ENCODE results near the gene NCOA1. TPM values are rescaled to one million over a fixed set of nuclear protein-coding genes. Genes with fewer than 3 reads are reported as not detected.
"Not testable (repeated sequence)": the region's sequence is repeated elsewhere in the genome, so short reads cannot be mapped to it uniquely, and the experiment has no call there.

Gene NCOA1
- total RNA-seq, 2 experiments from 2014 or later: 6.1 to 12.1 TPM

DNA sequence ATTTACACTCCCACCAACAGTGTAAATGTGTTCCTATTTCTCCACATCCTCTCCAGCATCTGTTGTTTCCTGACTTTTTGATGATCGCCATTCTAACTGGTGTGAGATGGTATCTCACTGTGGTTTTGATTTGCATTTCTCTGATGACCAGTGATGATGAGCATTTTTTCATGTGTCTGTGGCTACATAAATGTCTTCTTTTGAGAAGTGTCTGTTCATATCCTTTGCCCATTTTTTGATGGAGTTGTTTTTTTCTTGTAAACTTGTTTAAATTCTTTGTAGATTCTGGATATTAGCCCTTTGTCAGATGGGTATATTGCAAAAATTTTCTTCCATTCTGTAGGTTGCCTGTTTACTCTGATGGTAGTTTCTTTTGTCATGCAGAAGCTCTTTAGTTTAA, 41.0 kb downstream of the NCOA1 start:
- H3K9me2 ChIP-seq (ENCODE audit: insufficient read depth, low read length); H3K36me3 ChIP-seq (ENCODE audit: insufficient read depth, low read length); H3K4me3 ChIP-seq (ENCODE audit: low read depth, low read length, poor library complexity, severe bottlenecking); H3K4me2 ChIP-seq (ENCODE audit: low read length); BruUV-seq (replicated peaks); H3K4me1 ChIP-seq (ENCODE audit: insufficient read depth, low read length, poor library complexity, severe bottlenecking); CTCF ChIA-PET (ENCODE audit: unreplicated experiment); DNase-seq (ENCODE audit: low spot score); POLR2A ChIA-PET; H4K20me1 ChIP-seq (ENCODE audit: insufficient read depth, low read length); H3K27ac ChIP-seq (ENCODE audit: low read depth, low read length, poor library complexity, severe bottlenecking); H3K79me2 ChIP-seq (ENCODE audit: insufficient read depth, low read depth, low read length); intact Hi-C loops (cut with micrococcal nuclease; ENCODE audit: unreplicated experiment); H2AFZ ChIP-seq (ENCODE audit: low read length): not testable (repeated sequence)
- H3K9me3 ChIP-seq (ENCODE audit: low read length): peaks cover 21% of the 10 kb centered on the region; the same call in 1 of the 2 replicates

DNA sequence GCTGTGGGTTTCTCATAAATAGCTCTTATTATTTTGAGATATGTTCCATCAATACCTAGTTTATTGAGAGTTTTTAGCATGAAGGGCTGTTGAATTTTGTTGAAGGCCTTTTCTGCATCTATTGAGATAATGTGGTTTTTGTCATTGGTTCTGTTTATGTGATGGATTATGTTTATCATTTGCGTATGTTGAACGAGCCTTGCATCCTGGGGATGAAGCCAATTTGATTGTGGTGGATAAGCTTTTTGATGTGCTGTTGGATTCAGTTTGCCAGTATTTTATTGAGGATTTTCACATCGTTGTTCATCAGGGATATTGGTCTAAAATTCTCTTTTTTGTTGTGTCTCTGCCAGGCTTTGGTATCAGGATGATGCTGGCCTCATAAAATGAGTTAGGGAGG, 42.5 kb downstream of the NCOA1 start:
- POLR2A ChIA-PET; H4K20me1 ChIP-seq (ENCODE audit: insufficient read depth, low read length); H3K27ac ChIP-seq (ENCODE audit: low read depth, low read length, poor library complexity, severe bottlenecking); H3K4me2 ChIP-seq (ENCODE audit: low read length); DNase-seq (ENCODE audit: low spot score); H3K36me3 ChIP-seq (ENCODE audit: insufficient read depth, low read length); CTCF ChIA-PET (ENCODE audit: unreplicated experiment); H2AFZ ChIP-seq (ENCODE audit: low read length); BruUV-seq (replicated peaks); intact Hi-C loops (cut with micrococcal nuclease; ENCODE audit: unreplicated experiment); H3K79me2 ChIP-seq (ENCODE audit: insufficient read depth, low read depth, low read length); H3K9me2 ChIP-seq (ENCODE audit: insufficient read depth, low read length); H3K4me3 ChIP-seq (ENCODE audit: low read depth, low read length, poor library complexity, severe bottlenecking); H3K4me1 ChIP-seq (ENCODE audit: insufficient read depth, low read length, poor library complexity, severe bottlenecking): not testable (repeated sequence)
- H3K9me3 ChIP-seq (ENCODE audit: low read length): peaks cover 30% of the 10 kb centered on the region; the same call in 1 of the 2 replicates

DNA sequence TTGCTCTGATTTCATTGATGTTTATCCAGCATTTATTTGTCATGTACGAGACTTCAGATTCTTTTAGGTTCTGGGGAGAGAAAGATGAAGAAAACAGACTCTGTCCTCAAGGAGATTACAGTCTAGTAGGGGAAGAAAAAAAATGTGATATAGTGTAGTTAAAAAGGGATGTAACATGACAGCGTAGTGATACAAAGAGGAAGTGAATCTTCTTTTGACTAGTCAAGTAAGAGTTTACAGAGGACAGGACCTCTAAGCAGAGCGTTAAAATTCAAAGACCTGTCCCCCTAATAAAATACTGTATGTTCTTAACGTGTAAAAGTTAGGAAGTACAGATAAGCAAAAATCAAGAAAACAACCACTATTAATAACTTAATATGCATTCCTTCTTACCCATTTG, 47.7 kb downstream of the NCOA1 start:
- no peaks in the 10 kb centered on the region for H3K36me3 ChIP-seq (ENCODE audit: insufficient read depth, low read length)
- H2AFZ ChIP-seq (ENCODE audit: low read length): no peak overlapping the region
- H3K4me3 ChIP-seq (ENCODE audit: low read depth, low read length, poor library complexity, severe bottlenecking): no peak overlapping the region
- TF ChIP-seq, protein P1, sequence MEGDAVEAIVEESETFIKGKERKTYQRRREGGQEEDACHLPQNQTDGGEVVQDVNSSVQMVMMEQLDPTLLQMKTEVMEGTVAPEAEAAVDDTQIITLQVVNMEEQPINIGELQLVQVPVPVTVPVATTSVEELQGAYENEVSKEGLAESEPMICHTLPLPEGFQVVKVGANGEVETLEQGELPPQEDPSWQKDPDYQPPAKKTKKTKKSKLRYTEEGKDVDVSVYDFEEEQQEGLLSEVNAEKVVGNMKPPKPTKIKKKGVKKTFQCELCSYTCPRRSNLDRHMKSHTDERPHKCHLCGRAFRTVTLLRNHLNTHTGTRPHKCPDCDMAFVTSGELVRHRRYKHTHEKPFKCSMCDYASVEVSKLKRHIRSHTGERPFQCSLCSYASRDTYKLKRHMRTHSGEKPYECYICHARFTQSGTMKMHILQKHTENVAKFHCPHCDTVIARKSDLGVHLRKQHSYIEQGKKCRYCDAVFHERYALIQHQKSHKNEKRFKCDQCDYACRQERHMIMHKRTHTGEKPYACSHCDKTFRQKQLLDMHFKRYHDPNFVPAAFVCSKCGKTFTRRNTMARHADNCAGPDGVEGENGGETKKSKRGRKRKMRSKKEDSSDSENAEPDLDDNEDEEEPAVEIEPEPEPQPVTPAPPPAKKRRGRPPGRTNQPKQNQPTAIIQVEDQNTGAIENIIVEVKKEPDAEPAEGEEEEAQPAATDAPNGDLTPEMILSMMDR (conservative IDR thresholded peaks at IDR 0.05; ENCODE audit: low read length): no peak
- TF ChIP-seq EZH2phosphoT487 (IDR thresholded peaks at IDR 0.05; ENCODE audit: borderline replicate concordance, low read depth, low read length): no peak
- no peaks in the 10 kb centered on the region for H4K20me1 ChIP-seq (ENCODE audit: insufficient read depth, low read length)
- H3K4me2 ChIP-seq (ENCODE audit: low read length): no peak overlapping the region
- BruUV-seq (replicated peaks): no TSS peak
- H3K9me2 ChIP-seq (ENCODE audit: insufficient read depth, low read length): no peaks in the 10 kb centered on the region
- ChIA-PET POLR2A (no interaction called here), CTCF (ENCODE audit: unreplicated experiment) (no interaction called here)
- no peak overlapping the region for H3K27ac ChIP-seq (ENCODE audit: low read depth, low read length, poor library complexity, severe bottlenecking)
- H3K4me1 ChIP-seq (ENCODE audit: insufficient read depth, low read length, poor library complexity, severe bottlenecking): peaks cover 7% of the 10 kb centered on the region
- intact Hi-C loops (cut with micrococcal nuclease; ENCODE audit: unreplicated experiment): no loop called here
- H3K9me3 ChIP-seq (ENCODE audit: low read length): peaks cover 9% of the 10 kb centered on the region; the same call in 1 of the 2 replicates
- H3K79me2 ChIP-seq (ENCODE audit: insufficient read depth, low read depth, low read length): no peaks in the 10 kb centered on the region
- peak; percentile 46 for DNase-seq (ENCODE audit: low spot score)

DNA sequence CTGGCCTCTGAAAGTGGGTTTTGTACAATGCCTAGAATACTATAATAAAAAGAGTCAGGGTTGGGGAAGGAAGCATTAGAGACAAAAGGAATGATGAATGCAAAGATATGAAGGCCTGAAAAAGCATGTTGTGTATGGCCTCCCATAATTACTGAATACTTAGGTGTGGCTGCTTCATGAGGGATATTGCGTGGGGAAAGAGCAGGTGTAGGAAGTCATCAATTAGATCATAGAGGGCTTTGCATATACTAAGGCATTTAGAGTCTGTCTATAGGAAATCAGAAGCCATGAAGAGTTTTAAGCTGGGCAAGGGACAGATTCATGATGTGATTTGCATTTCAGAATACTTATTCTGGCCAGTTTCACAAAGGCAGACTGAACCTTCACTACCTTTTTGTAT, 48.2 kb downstream of the NCOA1 start:
- no peak for DNase-seq (ENCODE audit: low spot score)
- Histone ChIP-seq H3K4me1 (ENCODE audit: insufficient read depth, low read length, poor library complexity, severe bottlenecking) (peaks cover 7% of the 10 kb centered on the region), H3K27ac (ENCODE audit: low read depth, low read length, poor library complexity, severe bottlenecking) (no peak overlapping the region), H3K4me3 (ENCODE audit: low read depth, low read length, poor library complexity, severe bottlenecking) (no peak overlapping the region), H3K36me3 (ENCODE audit: insufficient read depth, low read length) (no peaks in the 10 kb centered on the region), H4K20me1 (ENCODE audit: insufficient read depth, low read length) (no peaks in the 10 kb centered on the region), H3K9me3 (ENCODE audit: low read length) (peaks cover 9% of the 10 kb centered on the region; the same call in 1 of the 2 replicates), H3K79me2 (ENCODE audit: insufficient read depth, low read depth, low read length) (no peaks in the 10 kb centered on the region), H2AFZ (ENCODE audit: low read length) (no peak overlapping the region), H3K4me2 (ENCODE audit: low read length) (no peak overlapping the region), H3K9me2 (ENCODE audit: insufficient read depth, low read length) (no peaks in the 10 kb centered on the region)
- no TSS peak for BruUV-seq (replicated peaks)
- intact Hi-C loops (cut with micrococcal nuclease; ENCODE audit: unreplicated experiment): no loop called here
- POLR2A ChIA-PET: no interaction called here
- CTCF ChIA-PET (ENCODE audit: unreplicated experiment): no interaction called here
- TF ChIP-seq EZH2phosphoT487 (IDR thresholded peaks at IDR 0.05; ENCODE audit: borderline replicate concordance, low read depth, low read length): no peak
- TF ChIP-seq, protein P1 (conservative IDR thresholded peaks at IDR 0.05; ENCODE audit: low read length): no peak

Measured in OCI-LY7 (cell line).